Stomach smooth muscle (tissue), 2 donors: ENCODE measurements around the gene MRPS18A.

ENCODE experiments used
- H3K27ac ChIP-seq: one replicate; pipeline ENCODE4 v1.7.0; 2013; ENCODE audit warnings: mild to moderate bottlenecking, low read length, inconsistent platforms
- H3K27me3 ChIP-seq, 2 donors: one replicate each; pipeline ENCODE4 v1.7.0; 2013; ENCODE audit warnings: low read length in 2 of 2; ENCODE audit not compliant: insufficient read depth in 2 of 2, control insufficient read depth in 1 of 2
- H3K36me3 ChIP-seq, 2 donors: one replicate each; pipeline ENCODE4 v1.7.0; 2013; ENCODE audit warnings: low read length in 2 of 2; ENCODE audit not compliant: control insufficient read depth in 2 of 2, insufficient read depth in 2 of 2
- H3K4me1 ChIP-seq: one replicate; pipeline ENCODE4 v1.7.0; 2013; ENCODE audit warnings: low read length; ENCODE audit not compliant: control insufficient read depth, insufficient read depth
- H3K4me3 ChIP-seq, 2 donors: one replicate each; pipeline ENCODE4 v1.7.0; 2013; ENCODE audit warnings: low read length in 2 of 2
- H3K9ac ChIP-seq, 2 donors: one replicate each; pipeline ENCODE4 v1.7.0; 2013; ENCODE audit warnings: low read length in 2 of 2, mild to moderate bottlenecking in 1 of 2
- H3K9me3 ChIP-seq, 2 donors: one replicate each; pipeline ENCODE4 v1.7.0; 2013; ENCODE audit warnings: low read length in 2 of 2; ENCODE audit not compliant: control insufficient read depth in 2 of 2
- donor health status: healthy.
- donor health status: Pancreatic carcinoma.

Gene MRPS18A

GRCh38 chr6:43676962-43677606 lies 10.5 kb downstream of the MRPS18A start:
- Histone ChIP-seq H3K36me3 (peaks cover 62 to 63% of the 10 kb centered on the region in 2 donors), H3K27me3 (no peaks in the 10 kb centered on the region), H3K4me3 (no peak overlapping the region), H3K27ac (no peak overlapping the region), H3K4me1 (peaks cover 20% of the 10 kb centered on the region), H3K9me3 (no peaks in the 10 kb centered on the region), H3K9ac (no peak overlapping the region)

GRCh38 chr6:43674921-43675320 lies 12.7 kb downstream of the MRPS18A start:
- no peaks in the 10 kb centered on the region for H3K9me3 ChIP-seq
- no peaks in the 10 kb centered on the region for H3K27me3 ChIP-seq
- peaks cover 62 to 63% of the 10 kb centered on the region in 2 donors for H3K36me3 ChIP-seq
- H3K27ac ChIP-seq, result no peak overlapping the region
- H3K4me3 ChIP-seq, result no peak overlapping the region
- H3K4me1 ChIP-seq, result peaks cover 38% of the 10 kb centered on the region
- no peak overlapping the region for H3K9ac ChIP-seq

GRCh38 chr6:43674291-43674690 lies 13.3 kb downstream of the MRPS18A start:
- Histone ChIP-seq H3K9ac (no peak overlapping the region), H3K36me3 (peaks cover 57 to 58% of the 10 kb centered on the region in 2 donors), H3K4me3 (no peak overlapping the region), H3K27ac (no peak overlapping the region), H3K4me1 (peaks cover 44% of the 10 kb centered on the region), H3K27me3 (no peaks in the 10 kb centered on the region), H3K9me3 (no peaks in the 10 kb centered on the region)

GRCh38 chr6:43673444-43674084 lies 14.0 kb downstream of the MRPS18A start:
- Histone ChIP-seq H3K4me3 (no peak overlapping the region), H3K27ac (peak overlapping the region; percentile 41), H3K36me3 (peaks cover 55 to 56% of the 10 kb centered on the region in 2 donors), H3K9me3 (no peaks in the 10 kb centered on the region), H3K4me1 (peaks cover 51% of the 10 kb centered on the region), H3K9ac (no peak overlapping the region), H3K27me3 (no peaks in the 10 kb centered on the region)

GRCh38 chr6:43671801-43672690 lies 15.5 kb downstream of the MRPS18A start:
- Histone ChIP-seq H3K36me3 (peaks cover 40 to 42% of the 10 kb centered on the region in 2 donors), H3K4me1 (peaks cover 67% of the 10 kb centered on the region), H3K27ac (peak overlapping the region; percentile 53), H3K4me3 (no peak overlapping the region), H3K9ac (no peak overlapping the region), H3K9me3 (no peaks in the 10 kb centered on the region), H3K27me3 (no peaks in the 10 kb centered on the region)

DNA sequence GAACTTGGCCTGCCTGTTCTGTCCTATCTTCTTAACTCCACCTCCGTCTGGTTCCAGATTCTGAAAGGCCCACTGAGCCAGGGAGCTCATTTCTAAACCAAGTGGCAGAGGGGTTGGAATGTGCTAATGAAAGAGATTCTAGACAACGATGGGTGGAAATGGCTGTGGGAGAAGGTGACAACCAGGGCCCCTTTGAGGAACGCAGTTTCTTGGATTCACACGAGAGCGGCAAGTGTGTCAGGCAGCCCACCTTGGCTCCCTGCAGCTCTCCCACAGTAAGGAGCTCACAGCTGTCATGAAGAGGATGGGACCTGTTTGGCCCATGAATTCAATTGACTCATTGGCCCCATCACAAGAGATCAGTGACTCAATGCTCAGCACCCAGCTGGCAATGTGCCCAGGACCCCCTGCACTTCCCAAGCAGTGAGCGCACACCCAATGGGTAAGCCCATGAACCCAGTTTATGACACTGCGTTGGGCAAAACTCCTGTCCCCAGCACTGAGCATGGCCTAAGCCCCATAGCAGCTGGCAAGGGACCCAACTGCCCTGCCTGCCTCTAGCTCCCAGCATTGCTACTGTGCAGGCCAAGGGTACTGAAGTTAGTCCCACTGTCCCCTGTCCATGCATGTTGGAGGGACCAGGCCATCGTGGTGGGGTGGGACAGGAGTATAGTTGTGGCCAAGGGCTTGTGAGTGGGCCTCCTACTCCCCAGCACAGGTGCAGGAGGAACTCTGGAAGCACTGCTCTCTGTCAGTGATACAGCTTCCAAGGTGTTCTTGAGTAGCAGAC lies 16.4 kb downstream of the MRPS18A start:
- Histone ChIP-seq H3K9me3 (no peaks in the 10 kb centered on the region), H3K27me3 (no peaks in the 10 kb centered on the region), H3K9ac (no peak overlapping the region), H3K4me1 (peaks cover 67% of the 10 kb centered on the region), H3K36me3 (peaks cover 31 to 33% of the 10 kb centered on the region in 2 donors), H3K4me3 (no peak overlapping the region), H3K27ac (peak overlapping the region; percentile 53)

DNA sequence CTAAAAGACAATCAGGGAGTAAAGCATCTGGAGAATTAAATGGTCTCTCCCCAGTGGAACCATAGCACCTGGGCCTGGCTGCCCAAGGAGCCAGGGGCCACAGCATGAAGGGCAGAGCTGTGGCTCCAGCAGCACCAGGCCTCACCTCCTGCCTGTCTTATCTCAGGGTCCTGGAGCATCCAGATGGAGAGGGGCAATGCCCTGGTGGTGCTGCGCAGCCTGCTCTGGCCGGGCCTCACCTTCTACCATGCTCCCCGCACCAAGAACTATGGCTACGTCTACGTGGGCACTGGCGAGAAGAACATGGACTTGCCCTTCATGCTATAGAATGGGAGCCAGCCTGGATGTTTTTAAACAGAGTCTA lies 17.0 kb downstream of the MRPS18A start:
- H3K36me3 ChIP-seq, result peaks cover 30 to 32% of the 10 kb centered on the region in 2 donors
- H3K4me3 ChIP-seq, result no peak overlapping the region
- no peak overlapping the region for H3K9ac ChIP-seq
- H3K27ac ChIP-seq, result no peak overlapping the region
- H3K9me3 ChIP-seq, result no peaks in the 10 kb centered on the region
- peaks cover 67% of the 10 kb centered on the region for H3K4me1 ChIP-seq
- no peaks in the 10 kb centered on the region for H3K27me3 ChIP-seq

GRCh38 chr6:43669922-43670622 lies 17.5 kb downstream of the MRPS18A start:
- Histone ChIP-seq H3K36me3 (peaks cover 27% of the 10 kb centered on the region in 2 donors), H3K4me1 (peaks cover 67% of the 10 kb centered on the region), H3K4me3 (no peak overlapping the region), H3K9ac (peak overlapping the region in 1 of 2 donors; percentile 14), H3K27me3 (no peaks in the 10 kb centered on the region), H3K27ac (peak overlapping the region; percentile 78), H3K9me3 (no peaks in the 10 kb centered on the region)

DNA sequence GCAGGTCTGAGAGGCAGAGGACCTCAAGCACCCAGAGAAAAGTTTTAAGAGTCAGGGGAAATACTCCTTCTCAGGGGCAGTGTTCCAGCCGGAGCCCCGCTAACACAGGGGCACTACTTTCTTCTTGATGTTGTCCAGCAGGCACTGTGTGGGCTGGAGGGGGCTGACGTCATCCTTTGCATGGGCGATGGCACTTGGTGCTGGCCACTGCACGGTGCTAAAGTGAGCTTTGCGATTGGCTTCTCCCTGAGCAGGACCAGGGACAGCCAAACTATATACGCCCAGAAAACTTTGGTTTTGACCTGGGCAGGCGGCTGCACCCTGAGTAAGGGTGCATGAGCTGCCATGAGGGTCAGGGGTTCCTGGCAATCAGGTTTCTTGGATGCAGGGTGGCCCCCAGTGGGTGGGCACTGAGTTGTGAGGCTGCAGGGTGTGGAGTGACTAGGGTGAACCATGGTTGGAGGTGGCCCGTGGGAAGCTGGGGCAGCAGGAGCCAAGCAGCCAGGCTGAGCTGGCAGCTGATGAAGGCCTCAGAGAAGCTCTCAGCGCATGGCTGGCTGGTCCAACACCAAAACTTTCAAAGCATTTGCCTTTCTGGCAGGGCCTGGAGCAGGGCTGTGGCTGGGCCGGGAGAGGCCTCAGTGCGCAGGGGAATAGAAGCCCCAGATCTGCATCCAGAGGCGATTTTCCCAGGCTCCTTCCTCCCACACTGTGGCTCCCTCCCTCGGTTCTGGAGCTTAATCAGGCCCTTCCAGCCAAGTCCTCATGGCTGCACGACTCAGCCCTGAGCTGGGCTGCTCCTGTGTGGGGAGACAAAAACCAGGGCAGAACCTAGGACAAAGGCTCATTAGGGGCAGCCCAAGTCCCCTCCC lies 18.3 kb downstream of the MRPS18A start:
- H3K27ac ChIP-seq, result peak overlapping the region; percentile 78
- no peaks in the 10 kb centered on the region for H3K9me3 ChIP-seq
- H3K27me3 ChIP-seq, result no peaks in the 10 kb centered on the region
- H3K4me1 ChIP-seq, result peaks cover 67% of the 10 kb centered on the region
- H3K4me3 ChIP-seq, result peak overlapping the region; percentile 11 to 22
- H3K9ac ChIP-seq, result peak overlapping the region; percentile 30 to 36
- H3K36me3 ChIP-seq, result peaks cover 19% of the 10 kb centered on the region in 2 donors
